ENCODE measurements around the gene LSM12.

LSM12 gene

DNA sequence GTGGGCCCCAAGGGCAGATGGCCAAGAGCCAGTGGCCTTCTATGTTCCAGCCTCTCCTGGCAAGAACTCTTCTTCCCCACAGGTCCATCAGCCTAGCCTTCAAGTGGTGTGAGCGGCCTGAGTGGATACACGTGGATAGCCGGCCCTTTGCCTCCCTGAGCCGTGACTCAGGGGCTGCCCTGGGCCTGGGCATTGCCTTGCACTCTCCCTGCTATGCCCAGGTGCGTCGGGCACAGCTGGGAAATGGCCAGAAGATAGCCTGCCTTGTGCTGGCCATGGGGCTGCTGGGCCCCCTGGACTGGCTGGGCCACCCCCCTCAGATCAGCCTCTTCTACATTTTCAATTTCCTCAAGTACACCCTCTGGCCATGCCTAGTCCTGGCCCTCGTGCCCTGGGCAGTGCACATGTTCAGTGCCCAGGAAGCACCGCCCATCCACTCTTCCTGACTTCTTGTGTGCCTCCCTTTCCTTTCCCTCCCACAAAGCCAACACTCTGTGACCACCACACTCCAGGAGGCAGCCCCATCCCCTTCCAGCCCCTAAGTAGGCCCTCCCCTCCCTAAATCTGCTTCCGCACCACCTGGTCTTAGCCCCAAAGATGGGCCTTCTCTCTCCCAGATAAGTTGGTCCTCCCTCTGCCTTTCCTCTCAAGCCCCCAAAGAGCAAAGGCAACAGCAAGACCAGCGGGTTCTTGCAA is 9.3 kb upstream of the LSM12 start:
- 93% methylated on average over 9 of the region's 10 CpGs for WGBS (ENCODE audit: insufficient coverage)
- H3K4me1 ChIP-seq (ENCODE audit: control extremely low read depth in 1 of 4, control insufficient read depth in 4 of 4, insufficient read depth in 4 of 4, low read length in 3 of 4) = peaks cover 7 to 46% (median 15%) of the 10 kb centered on the region in 4 experiments
- DNase-seq = no peak
- ChIA-PET POLR2A (interaction anchor here (0.9 to 1.5 kb wide), 2 partner anchors 9 to 10 kb away, joined by 3 read pairs; no protein-coding TSS in a partner anchor), CTCF (interaction anchor here (2.0 to 3.2 kb wide), 2 partner anchors 8 to 11 kb away, joined by 5 to 19 read pairs; no protein-coding TSS in a partner anchor)
- no peaks in the 10 kb centered on the region for H3K9me3 ChIP-seq (ENCODE audit: control extremely low read depth in 1 of 5, control insufficient read depth in 4 of 5, insufficient read depth in 2 of 5, low read depth in 1 of 5, low read length in 4 of 5)
- H3K36me3 ChIP-seq (ENCODE audit: control insufficient read depth in 4 of 4, insufficient read depth in 4 of 4, low read length in 3 of 4) = peaks cover 10 to 71% (median 51%) of the 10 kb centered on the region in 4 experiments
- no peaks in the 10 kb centered on the region for H3K27me3 ChIP-seq (replicated peaks in 2 of 5; ENCODE audit: control insufficient read depth in 4 of 5, insufficient read depth in 5 of 5, low read length in 4 of 5)
- H3K27ac ChIP-seq (ENCODE audit: insufficient read depth in 1 of 2, low read depth in 1 of 2, low read length in 2 of 2, poor library complexity in 1 of 2, severe bottlenecking in 2 of 2) = no peak overlapping the region
- no peak overlapping the region for H3K4me3 ChIP-seq (ENCODE audit: control insufficient read depth in 1 of 7, extremely low read depth in 1 of 7, insufficient read depth in 4 of 7, low read depth in 2 of 7, low read length in 6 of 7)

DNA sequence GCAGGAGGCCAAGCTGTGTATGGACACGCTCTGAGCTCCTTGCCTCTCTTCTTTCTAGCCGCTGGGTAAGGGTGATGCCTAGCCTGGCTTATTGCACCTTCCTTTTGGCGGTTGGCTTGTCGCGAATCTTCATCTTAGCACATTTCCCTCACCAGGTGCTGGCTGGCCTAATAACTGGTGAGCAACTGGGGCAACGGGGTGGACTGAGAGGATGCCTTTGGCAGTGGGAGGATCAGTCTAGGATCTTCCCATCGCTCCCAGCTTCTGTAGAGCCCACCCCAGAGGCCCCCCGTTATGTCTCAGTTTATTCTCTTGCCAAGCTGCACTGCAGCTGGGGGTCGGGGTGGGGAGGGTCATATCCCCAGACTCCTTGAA is 8.4 kb upstream of the LSM12 start:
- Histone ChIP-seq H3K4me3 (ENCODE audit: control insufficient read depth in 1 of 7, extremely low read depth in 1 of 7, insufficient read depth in 4 of 7, low read depth in 2 of 7, low read length in 6 of 7) (no peak overlapping the region), H3K9me3 (ENCODE audit: control extremely low read depth in 1 of 5, control insufficient read depth in 4 of 5, insufficient read depth in 2 of 5, low read depth in 1 of 5, low read length in 4 of 5) (no peaks in the 10 kb centered on the region), H3K27ac (ENCODE audit: insufficient read depth in 1 of 2, low read depth in 1 of 2, low read length in 2 of 2, poor library complexity in 1 of 2, severe bottlenecking in 2 of 2) (no peak overlapping the region), H3K4me1 (ENCODE audit: control extremely low read depth in 1 of 4, control insufficient read depth in 4 of 4, insufficient read depth in 4 of 4, low read length in 3 of 4) (peaks cover 11 to 51% (median 20%) of the 10 kb centered on the region in 4 experiments), H3K27me3 (replicated peaks in 2 of 5; ENCODE audit: control insufficient read depth in 4 of 5, insufficient read depth in 5 of 5, low read length in 4 of 5) (no peaks in the 10 kb centered on the region), H3K36me3 (ENCODE audit: control insufficient read depth in 4 of 4, insufficient read depth in 4 of 4, low read length in 3 of 4) (peaks cover 10 to 63% (median 42%) of the 10 kb centered on the region in 4 experiments)
- POLR2A ChIA-PET = interaction anchor here (0.9 to 1.5 kb wide), 2 partner anchors 9 to 10 kb away, joined by 3 read pairs; no protein-coding TSS in a partner anchor
- WGBS (ENCODE audit: insufficient coverage) = 94% methylated on average over 9 of the region's 9 CpGs
- CTCF ChIA-PET = interaction anchor here (0.8 to 3.2 kb wide), 4 partner anchors 9 to 22 kb away, joined by 3 to 19 read pairs (median 4); no protein-coding TSS in a partner anchor
- no peak for DNase-seq

DNA sequence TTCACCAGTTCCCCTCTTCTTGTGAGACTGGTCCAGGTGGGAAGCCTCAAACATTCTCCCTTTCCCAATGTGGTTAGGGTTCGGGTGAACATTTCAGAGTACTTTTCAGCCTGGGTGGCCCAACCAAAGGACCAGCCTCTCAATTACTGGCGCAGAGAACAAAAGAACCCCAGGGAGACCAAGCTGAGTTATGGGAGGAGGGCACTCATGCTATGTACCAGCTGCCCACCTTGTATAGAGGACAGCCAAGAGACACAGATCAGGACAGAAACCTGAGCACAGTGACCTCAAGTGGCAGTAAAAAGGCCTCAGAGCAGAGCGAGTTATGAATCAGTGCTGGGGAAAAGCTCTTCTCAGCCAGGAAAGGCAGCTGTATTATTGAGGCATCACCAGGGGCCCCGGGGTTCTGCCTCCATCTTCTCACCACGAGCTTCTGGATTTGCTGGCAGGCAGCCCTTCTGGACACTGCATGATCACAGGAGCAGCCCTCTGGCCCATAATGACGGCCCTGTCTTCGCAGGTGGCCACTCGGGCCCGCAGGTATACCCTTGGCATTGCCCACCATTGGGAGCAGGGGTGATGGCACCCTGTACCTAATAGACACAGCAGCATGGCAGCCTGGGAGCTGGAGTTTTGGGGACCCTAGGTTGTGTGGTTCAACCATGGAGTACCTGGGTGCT is 7.9 kb upstream of the LSM12 start:
- ChIA-PET POLR2A (interaction anchor here (0.6 to 1.5 kb wide), 3 partner anchors 8 to 23 kb away, joined by 3 read pairs; no protein-coding TSS in a partner anchor), CTCF (interaction anchor here (0.8 to 3.2 kb wide), 4 partner anchors 10 to 23 kb away, joined by 3 to 19 read pairs (median 4); no protein-coding TSS in a partner anchor)
- Histone ChIP-seq H3K27me3 (replicated peaks in 2 of 5; ENCODE audit: control insufficient read depth in 4 of 5, insufficient read depth in 5 of 5, low read length in 4 of 5) (no peaks in the 10 kb centered on the region), H3K27ac (ENCODE audit: insufficient read depth in 1 of 2, low read depth in 1 of 2, low read length in 2 of 2, poor library complexity in 1 of 2, severe bottlenecking in 2 of 2) (no peak overlapping the region), H3K9me3 (ENCODE audit: control extremely low read depth in 1 of 5, control insufficient read depth in 4 of 5, insufficient read depth in 2 of 5, low read depth in 1 of 5, low read length in 4 of 5) (no peaks in the 10 kb centered on the region), H3K4me1 (ENCODE audit: control extremely low read depth in 1 of 4, control insufficient read depth in 4 of 4, insufficient read depth in 4 of 4, low read length in 3 of 4) (peaks cover 11 to 54% (median 23%) of the 10 kb centered on the region in 4 experiments), H3K36me3 (ENCODE audit: control insufficient read depth in 4 of 4, insufficient read depth in 4 of 4, low read length in 3 of 4) (peaks cover 10 to 58% (median 40%) of the 10 kb centered on the region in 4 experiments), H3K4me3 (ENCODE audit: control insufficient read depth in 1 of 7, extremely low read depth in 1 of 7, insufficient read depth in 4 of 7, low read depth in 2 of 7, low read length in 6 of 7) (no peak overlapping the region)
- DNase-seq = no peak
- 96% methylated on average over 6 of the region's 9 CpGs for WGBS (ENCODE audit: insufficient coverage)

DNA sequence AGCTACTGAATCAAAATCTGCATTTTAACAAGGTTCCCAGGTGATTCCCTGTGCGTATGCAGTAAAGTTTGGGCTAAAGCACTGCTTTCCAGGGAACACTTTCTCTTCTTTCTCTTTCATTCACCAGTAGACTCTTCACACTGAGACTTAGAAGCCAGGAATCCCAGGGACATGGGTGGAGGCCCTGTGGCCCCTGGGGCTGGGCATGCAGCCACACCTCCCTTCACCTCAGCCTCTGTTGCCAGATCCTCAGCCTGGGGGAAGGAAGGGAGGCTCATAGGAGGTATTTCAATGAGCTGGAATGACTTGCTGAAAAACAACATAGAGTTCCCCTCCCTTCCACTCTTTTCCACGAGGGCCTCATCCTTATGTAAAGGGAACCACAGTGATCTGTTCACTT is 5.3 kb upstream of the LSM12 start:
- ChIA-PET POLR2A (interaction anchor here (0.9 kb wide), 1 partner anchor 39 kb away, joined by 3 read pairs; no protein-coding TSS in a partner anchor), CTCF (interaction anchor here (0.6 to 2.6 kb wide), 3 partner anchors 9 to 23 kb away, joined by 3 to 13 read pairs (median 3); no protein-coding TSS in a partner anchor)
- H3K4me3 ChIP-seq (ENCODE audit: control insufficient read depth in 1 of 7, extremely low read depth in 1 of 7, insufficient read depth in 4 of 7, low read depth in 2 of 7, low read length in 6 of 7) = peak overlapping the region in 5 of 7 experiments; percentile 62 to 91 (median 77)
- DNase-seq = no peak
- H3K9me3 ChIP-seq (ENCODE audit: control extremely low read depth in 1 of 5, control insufficient read depth in 4 of 5, insufficient read depth in 2 of 5, low read depth in 1 of 5, low read length in 4 of 5) = no peaks in the 10 kb centered on the region
- peak overlapping the region in 1 of 2 experiments; percentile 77 for H3K27ac ChIP-seq (ENCODE audit: insufficient read depth in 1 of 2, low read depth in 1 of 2, low read length in 2 of 2, poor library complexity in 1 of 2, severe bottlenecking in 2 of 2)
- H3K36me3 ChIP-seq (ENCODE audit: control insufficient read depth in 4 of 4, insufficient read depth in 4 of 4, low read length in 3 of 4) = peaks cover 5 to 38% (median 21%) of the 10 kb centered on the region in 4 experiments
- 50% methylated on average over 2 of the region's 2 CpGs for WGBS (ENCODE audit: insufficient coverage)
- H3K4me1 ChIP-seq (ENCODE audit: control extremely low read depth in 1 of 4, control insufficient read depth in 4 of 4, insufficient read depth in 4 of 4, low read length in 3 of 4) = peaks cover 14 to 47% (median 31%) of the 10 kb centered on the region in 4 experiments
- no peaks in the 10 kb centered on the region for H3K27me3 ChIP-seq (replicated peaks in 2 of 5; ENCODE audit: control insufficient read depth in 4 of 5, insufficient read depth in 5 of 5, low read length in 4 of 5)

DNA sequence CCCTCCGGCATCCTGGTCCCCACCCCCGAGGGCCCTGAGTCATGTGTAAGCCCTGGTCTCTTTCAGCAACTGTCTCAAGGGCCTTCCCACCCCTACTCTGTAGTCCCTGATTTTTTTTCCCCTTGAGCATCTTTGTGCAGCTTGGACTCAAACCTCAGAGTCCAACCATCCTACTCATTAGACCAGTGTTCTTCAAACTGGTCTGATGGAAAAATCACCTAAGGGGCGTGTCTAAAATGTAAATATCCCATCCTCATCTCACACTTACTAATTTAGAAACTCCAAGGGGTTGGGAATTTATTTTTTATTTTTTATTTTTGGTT is 4.7 kb upstream of the LSM12 start:
- H3K27me3 ChIP-seq (replicated peaks in 2 of 5; ENCODE audit: control insufficient read depth in 4 of 5, insufficient read depth in 5 of 5, low read length in 4 of 5) = no peaks in the 10 kb centered on the region
- POLR2A ChIA-PET = interaction anchor here (0.9 kb wide), 1 partner anchor 40 kb away, joined by 3 read pairs; no protein-coding TSS in a partner anchor
- peak overlapping the region; percentile 47 to 91 (median 73) for H3K4me3 ChIP-seq (ENCODE audit: control insufficient read depth in 1 of 7, extremely low read depth in 1 of 7, insufficient read depth in 4 of 7, low read depth in 2 of 7, low read length in 6 of 7)
- H3K4me1 ChIP-seq (ENCODE audit: control extremely low read depth in 1 of 4, control insufficient read depth in 4 of 4, insufficient read depth in 4 of 4, low read length in 3 of 4) = peaks cover 14 to 44% (median 32%) of the 10 kb centered on the region in 4 experiments
- DNase-seq = no peak
- peaks cover under 1 to 32% (median 15%) of the 10 kb centered on the region in 4 experiments for H3K36me3 ChIP-seq (ENCODE audit: control insufficient read depth in 4 of 4, insufficient read depth in 4 of 4, low read length in 3 of 4)
- 0% methylated on average over 1 of the region's 3 CpGs for WGBS (ENCODE audit: insufficient coverage)
- peak overlapping the region; percentile 46 to 77 for H3K27ac ChIP-seq (ENCODE audit: insufficient read depth in 1 of 2, low read depth in 1 of 2, low read length in 2 of 2, poor library complexity in 1 of 2, severe bottlenecking in 2 of 2)
- no peaks in the 10 kb centered on the region for H3K9me3 ChIP-seq (ENCODE audit: control extremely low read depth in 1 of 5, control insufficient read depth in 4 of 5, insufficient read depth in 2 of 5, low read depth in 1 of 5, low read length in 4 of 5)
- CTCF ChIA-PET = interaction anchor here (2.6 kb wide), 1 partner anchor 13 kb away, joined by 13 read pairs; no protein-coding TSS in a partner anchor

DNA sequence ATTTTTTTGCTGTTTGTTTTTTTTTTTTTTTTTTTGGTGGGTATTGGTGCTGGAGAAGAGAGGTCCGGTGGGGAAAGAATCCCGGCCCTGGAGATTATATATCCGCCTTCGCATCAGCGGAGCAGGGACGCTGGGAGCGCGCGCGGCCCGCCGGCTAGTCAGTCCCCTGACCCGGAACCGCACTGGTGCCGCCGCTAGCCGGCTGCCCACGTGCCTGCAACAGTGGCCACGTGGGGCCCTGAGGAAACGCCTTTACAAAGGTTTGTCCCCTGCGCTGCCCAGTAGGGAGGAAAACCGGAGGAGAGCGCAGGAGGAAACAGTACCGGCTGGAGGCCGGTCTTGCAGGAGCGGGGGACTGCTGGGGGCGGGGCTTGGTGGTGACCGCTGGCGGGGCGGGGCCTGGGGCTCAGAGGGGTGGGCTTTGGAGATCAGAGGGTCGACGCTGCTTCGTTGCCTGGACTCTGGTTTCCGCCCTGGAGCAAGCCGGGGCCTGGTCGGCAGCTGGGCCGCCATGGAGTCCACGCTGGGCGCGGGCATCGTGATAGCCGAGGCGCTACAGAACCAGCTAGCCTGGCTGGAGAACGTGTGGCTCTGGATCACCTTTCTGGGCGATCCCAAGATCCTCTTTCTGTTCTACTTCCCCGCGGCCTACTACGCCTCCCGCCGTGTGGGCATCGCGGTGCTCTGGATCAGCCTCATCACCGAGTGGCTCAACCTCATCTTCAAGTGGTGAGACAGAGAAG is 4.2 kb upstream of the LSM12 start, which contains the start of gene G6PC3:
TSS of gene G6PC3 (plus strand) at position 281 of the 743 bp plus-strand sequence. CDS start at position 512, 231 bp downstream.
- H3K4me1 ChIP-seq (ENCODE audit: control extremely low read depth in 1 of 4, control insufficient read depth in 4 of 4, insufficient read depth in 4 of 4, low read length in 3 of 4) = peaks cover 15 to 43% (median 35%) of the 10 kb centered on the region in 4 experiments
- H3K36me3 ChIP-seq (ENCODE audit: control insufficient read depth in 4 of 4, insufficient read depth in 4 of 4, low read length in 3 of 4) = peaks cover 0 to 27% (median 12%) of the 10 kb centered on the region in 4 experiments
- WGBS (ENCODE audit: insufficient coverage) = 0% methylated on average over 48 of the region's 53 CpGs
- peak within 1 kb of the TSS; percentile 46 to 78 for H3K27ac ChIP-seq (ENCODE audit: insufficient read depth in 1 of 2, low read depth in 1 of 2, low read length in 2 of 2, poor library complexity in 1 of 2, severe bottlenecking in 2 of 2)
- peak within 1 kb of the TSS; percentile 47 to 91 (median 73) for H3K4me3 ChIP-seq (ENCODE audit: control insufficient read depth in 1 of 7, extremely low read depth in 1 of 7, insufficient read depth in 4 of 7, low read depth in 2 of 7, low read length in 6 of 7)
- DNase-seq = peak; percentile 94 to 97 (median 95)
- no peaks in the 10 kb centered on the region for H3K9me3 ChIP-seq (ENCODE audit: control extremely low read depth in 1 of 5, control insufficient read depth in 4 of 5, insufficient read depth in 2 of 5, low read depth in 1 of 5, low read length in 4 of 5)
- no peaks in the 10 kb centered on the region for H3K27me3 ChIP-seq (replicated peaks in 2 of 5; ENCODE audit: control insufficient read depth in 4 of 5, insufficient read depth in 5 of 5, low read length in 4 of 5)
- POLR2A ChIA-PET = interaction anchor here (0.7 to 1.0 kb wide), 3 partner anchors 17 to 72 kb away, joined by 3 to 9 read pairs (median 4); no protein-coding TSS in a partner anchor
- CTCF ChIA-PET = interaction anchor here (2.6 kb wide), 1 partner anchor 13 kb away, joined by 13 read pairs; no protein-coding TSS in a partner anchor

Data from common myeloid progenitor, CD34-positive (primary cell).